ENCODE measurements around the gene VTI1A. TPM values are rescaled to one million over a fixed set of nuclear protein-coding genes. Genes with fewer than 3 reads are reported as not detected.
"Not testable (repeated sequence)": the region's sequence is repeated elsewhere in the genome, so short reads cannot be mapped to it uniquely, and the experiment has no call there.

The VTI1A gene
- total RNA-seq (2014; rRNA removed; shearing (Covaris generic)): 24.8 and 30.5 TPM in 2 replicates

- DNase-seq (ENCODE audit: low spot score): peak; percentile 88
Observed at GRCh38 chr10:112446855-112447619, at the start of gene VTI1A, which contains the start of gene ZDHHC6. Gene VTI1A, plus strand, starts transcription at chr10:112447215. Its CDS starts 159 bp downstream, at chr10:112447374. Gene ZDHHC6, minus strand, starts transcription at chr10:112446914. Its CDS starts 1,478 bp downstream, at chr10:112445436.

- no peak for DNase-seq (ENCODE audit: low spot score)
Observed at GRCh38 chr10:112397592-112397991, 49.4 kb upstream of the VTI1A start.

GRCh38 chr10:112402917-112403316 is 44.1 kb upstream of the VTI1A start:
- peak; percentile 55 for DNase-seq (ENCODE audit: low spot score)

GRCh38 chr10:112404617-112405016 is 42.4 kb upstream of the VTI1A start:
- DNase-seq (ENCODE audit: low spot score): peak; percentile 88

- not testable (repeated sequence) for DNase-seq (ENCODE audit: low spot score)
Observed at GRCh38 chr10:112406806-112407205, 40.2 kb upstream of the VTI1A start.

GRCh38 chr10:112407696-112408095 is 39.3 kb upstream of the VTI1A start:
- no peak for DNase-seq (ENCODE audit: low spot score)

- no peak for DNase-seq (ENCODE audit: low spot score)
Observed at GRCh38 chr10:112409299-112409698, 37.7 kb upstream of the VTI1A start.

GRCh38 chr10:112409755-112410154 is 37.3 kb upstream of the VTI1A start:
- no peak for DNase-seq (ENCODE audit: low spot score)

GRCh38 chr10:112412696-112413095 is 34.3 kb upstream of the VTI1A start:
- no peak for DNase-seq (ENCODE audit: low spot score)

GRCh38 chr10:112421731-112422130 is 25.3 kb upstream of the VTI1A start:
- DNase-seq (ENCODE audit: low spot score): no peak

GRCh38 chr10:112424651-112425050 is 22.4 kb upstream of the VTI1A start:
- DNase-seq (ENCODE audit: low spot score): no peak

- no peak for DNase-seq (ENCODE audit: low spot score)
Observed at GRCh38 chr10:112426111-112426510, 20.9 kb upstream of the VTI1A start.

- no peak for DNase-seq (ENCODE audit: low spot score)
Observed at GRCh38 chr10:112429147-112429546, 17.9 kb upstream of the VTI1A start.

- no peak for DNase-seq (ENCODE audit: low spot score)
Observed at GRCh38 chr10:112429654-112430230, 17.3 kb upstream of the VTI1A start.

GRCh38 chr10:112433136-112433535 is 13.9 kb upstream of the VTI1A start:
- no peak for DNase-seq (ENCODE audit: low spot score)

- DNase-seq (ENCODE audit: low spot score): peak; percentile 75
Observed at GRCh38 chr10:112434988-112435619, 11.9 kb upstream of the VTI1A start.

- DNase-seq (ENCODE audit: low spot score): no peak
Observed at GRCh38 chr10:112438356-112438755, 8.7 kb upstream of the VTI1A start.

- DNase-seq (ENCODE audit: low spot score): no peak
Observed at GRCh38 chr10:112441520-112441919, 5.5 kb upstream of the VTI1A start.

- DNase-seq (ENCODE audit: low spot score): no peak
Observed at GRCh38 chr10:112442063-112442462, 5.0 kb upstream of the VTI1A start.

- peak; percentile 34 for DNase-seq (ENCODE audit: low spot score)
Observed at GRCh38 chr10:112446055-112446854, 760 bp upstream of the VTI1A start.

GRCh38 chr10:112447620-112447928 is 559 bp downstream of the VTI1A start:
- DNase-seq (ENCODE audit: low spot score): no peak

- no peak for DNase-seq (ENCODE audit: low spot score)
Observed at GRCh38 chr10:112448888-112449287, 1.9 kb downstream of the VTI1A start.
